GM19397 (cell line): Measurements from ENCODE around the gene UFM1.
"Not testable (repeated sequence)": the region's sequence is repeated elsewhere in the genome, so short reads cannot be mapped to it uniquely, and the experiment has no call there.

Source experiments
- ATAC-seq: cut with Tn5 transposase; IDR thresholded peaks from one replicate; pipeline ENCODE4 v1.9.1; 2021; ENCODE audit warnings: mild to moderate bottlenecking, moderate library complexity; ENCODE audit not compliant: unreplicated experiment

The UFM1 gene

GRCh38 chr13:38349390-38350113 is at the start of gene UFM1:
UFM1 (plus strand) TSS chr13:38349851; CDS start chr13:38349920, 69 bp downstream.
- ATAC-seq: peak; percentile 96

- no peak for ATAC-seq
Observed at GRCh38 chr13:38301236-38301635, 48.4 kb upstream of the UFM1 start.

GRCh38 chr13:38303816-38304320 is 45.8 kb upstream of the UFM1 start:
- no peak for ATAC-seq

- ATAC-seq: no peak
Observed at GRCh38 chr13:38308736-38309135, 40.9 kb upstream of the UFM1 start.

- ATAC-seq: no peak
Observed at GRCh38 chr13:38309397-38309796, 40.3 kb upstream of the UFM1 start.

GRCh38 chr13:38311175-38311574 is 38.5 kb upstream of the UFM1 start:
- not testable (repeated sequence) for ATAC-seq

- ATAC-seq: no peak
Observed at GRCh38 chr13:38316129-38316528, 33.5 kb upstream of the UFM1 start.

- ATAC-seq: no peak
Observed at GRCh38 chr13:38321654-38322053, 28.0 kb upstream of the UFM1 start.

- no peak for ATAC-seq
Observed at GRCh38 chr13:38325426-38325825, 24.2 kb upstream of the UFM1 start.

GRCh38 chr13:38328699-38329098 is 21.0 kb upstream of the UFM1 start:
- ATAC-seq: no peak

- no peak for ATAC-seq
Observed at GRCh38 chr13:38334845-38335244, 14.8 kb upstream of the UFM1 start.

- no peak for ATAC-seq
Observed at GRCh38 chr13:38338089-38338488, 11.6 kb upstream of the UFM1 start.

- no peak for ATAC-seq
Observed at GRCh38 chr13:38340624-38341023, 9.0 kb upstream of the UFM1 start.

- ATAC-seq: no peak
Observed at GRCh38 chr13:38341149-38341692, 8.4 kb upstream of the UFM1 start.

GRCh38 chr13:38346764-38347163 is 2.9 kb upstream of the UFM1 start:
- no peak for ATAC-seq

GRCh38 chr13:38348861-38349389 is 726 bp upstream of the UFM1 start:
- peak; percentile 13 for ATAC-seq

- ATAC-seq: peak; percentile 39
Observed at GRCh38 chr13:38350114-38350617, 515 bp downstream of the UFM1 start.

- ATAC-seq: no peak
Observed at GRCh38 chr13:38355595-38356119, 6.0 kb downstream of the UFM1 start.

GRCh38 chr13:38358684-38359083 is 9.0 kb downstream of the UFM1 start:
- no peak for ATAC-seq

GRCh38 chr13:38361542-38362262 is 12.1 kb downstream of the UFM1 start:
- ATAC-seq: no peak

- no peak for ATAC-seq
Observed at GRCh38 chr13:38363219-38363618, 13.6 kb downstream of the UFM1 start.
